ENCODE results near the gene MATN4. TPM values are rescaled to one million over a fixed set of nuclear protein-coding genes. Genes with fewer than 3 reads are reported as not detected.

Gene MATN4
- total RNA-seq, 2 experiments from 2014 or later, result 0.70 to 0.95 TPM

- no peaks in the 10 kb centered on the region for H3K36me3 Mint-ChIP-seq
- CTCF ChIA-PET, result interaction anchor here (0.6 to 4.6 kb wide), 29 partner anchors 10 to 487 kb away, joined by 3 to 52 read pairs (median 4); partner anchors contain the start of gene SYS1
- peak; percentile 78 for DNase-seq
- H3K27ac Mint-ChIP-seq, result no peak overlapping the region
- H3K9me3 Mint-ChIP-seq, result no peaks in the 10 kb centered on the region
- POLR2A ChIA-PET, result no interaction called here
- H3K4me1 Mint-ChIP-seq (ENCODE audit: low read depth), result peaks cover 8% of the 10 kb centered on the region
- H3K4me3 Mint-ChIP-seq, result no peak overlapping the region
- intact Hi-C loops (cut with micrococcal nuclease), result no loop called here
- peaks cover 32% of the 10 kb centered on the region for H3K27me3 Mint-ChIP-seq
Observed at GRCh38 chr20:45311589-45312211, 3.6 kb upstream of the MATN4 start.

- Mint-ChIP-seq H3K4me3 (no peak overlapping the region), H3K36me3 (peaks cover 1% of the 10 kb centered on the region), H3K4me1 (ENCODE audit: low read depth) (peaks cover 10% of the 10 kb centered on the region), H3K9me3 (no peaks in the 10 kb centered on the region), H3K27ac (no peak overlapping the region), H3K27me3 (peaks cover 39% of the 10 kb centered on the region)
- ChIA-PET CTCF (interaction anchor here (0.9 to 1.7 kb wide), 4 partner anchors 15 to 462 kb away, joined by 3 to 6 read pairs (median 4); partner anchors contain the start of gene SYS1), POLR2A (interaction anchor here (0.5 kb wide), 1 partner anchor 17 kb away, joined by 4 read pairs; no protein-coding TSS in a partner anchor)
- intact Hi-C loops (cut with micrococcal nuclease), result no loop called here
- DNase-seq, result no peak
Observed at GRCh38 chr20:45309075-45309474, 976 bp upstream of the MATN4 start.

- ChIA-PET POLR2A (no interaction called here), CTCF (interaction anchor here (1.0 to 1.1 kb wide), 2 partner anchors 17 to 129 kb away, joined by 4 to 5 read pairs; no protein-coding TSS in a partner anchor)
- intact Hi-C loops (cut with micrococcal nuclease), result no loop called here
- no peak for DNase-seq
- Mint-ChIP-seq H3K36me3 (peaks cover 1% of the 10 kb centered on the region), H3K4me3 (no peak overlapping the region), H3K9me3 (no peaks in the 10 kb centered on the region), H3K27me3 (peaks cover 45% of the 10 kb centered on the region), H3K27ac (no peak overlapping the region), H3K4me1 (ENCODE audit: low read depth) (peaks cover 25% of the 10 kb centered on the region)
Observed at GRCh38 chr20:45307076-45307640, 941 bp downstream of the MATN4 start.

GRCh38 chr20:45306431-45306982 lies 1.6 kb downstream of the MATN4 start, which contains the start of gene RBPJL:
Gene RBPJL (plus strand): TSS chr20:45306840. CDS start chr20:45306923, 83 bp downstream.
- no peaks in the 10 kb centered on the region for H3K9me3 Mint-ChIP-seq
- POLR2A ChIA-PET, result no interaction called here

GRCh38 chr20:45305262-45305661 lies 2.8 kb downstream of the MATN4 start:
- no peak for DNase-seq
- no peak overlapping the region for H3K4me3 Mint-ChIP-seq
- intact Hi-C loops (cut with micrococcal nuclease), result no loop called here
- peaks cover 33% of the 10 kb centered on the region for H3K27me3 Mint-ChIP-seq
- peaks cover 1% of the 10 kb centered on the region for H3K36me3 Mint-ChIP-seq
- no peak overlapping the region for H3K27ac Mint-ChIP-seq
- no peaks in the 10 kb centered on the region for H3K9me3 Mint-ChIP-seq
- ChIA-PET CTCF (interaction anchor here (2.0 to 5.7 kb wide), 2 partner anchors 13 to 145 kb away, joined by 5 to 113 read pairs; no protein-coding TSS in a partner anchor), POLR2A (no interaction called here)
- peaks cover 32% of the 10 kb centered on the region for H3K4me1 Mint-ChIP-seq (ENCODE audit: low read depth)

More at GRCh38 chr20:45306431-45306982, 1.6 kb downstream of the MATN4 start, which contains the start of gene RBPJL:
- no peak within 1 kb of the TSS for H3K27ac Mint-ChIP-seq
- peaks cover 42% of the 10 kb centered on the region for H3K27me3 Mint-ChIP-seq
- intact Hi-C loops (cut with micrococcal nuclease), result no loop called here
- H3K36me3 Mint-ChIP-seq, result peaks cover 1% of the 10 kb centered on the region
- H3K4me3 Mint-ChIP-seq, result no peak within 1 kb of the TSS
- H3K4me1 Mint-ChIP-seq (ENCODE audit: low read depth), result peaks cover 29% of the 10 kb centered on the region
- DNase-seq, result peak; percentile 45
- CTCF ChIA-PET, result interaction anchor here (1.0 kb wide), 1 partner anchor 130 kb away, joined by 4 read pairs; no protein-coding TSS in a partner anchor

- intact Hi-C loops (cut with micrococcal nuclease), result no loop called here
- peaks cover 32% of the 10 kb centered on the region for H3K4me1 Mint-ChIP-seq (ENCODE audit: low read depth)
- no peak overlapping the region for H3K4me3 Mint-ChIP-seq
- ChIA-PET CTCF (interaction anchor here (1.1 to 5.7 kb wide), 4 partner anchors 13 to 145 kb away, joined by 3 to 113 read pairs (median 5); no protein-coding TSS in a partner anchor), POLR2A (interaction anchor here (4.0 kb wide), 1 partner anchor 11 kb away, joined by 16 read pairs; no protein-coding TSS in a partner anchor)
- no peaks in the 10 kb centered on the region for H3K9me3 Mint-ChIP-seq
- peaks cover 32% of the 10 kb centered on the region for H3K27me3 Mint-ChIP-seq
- no peak overlapping the region for H3K27ac Mint-ChIP-seq
- H3K36me3 Mint-ChIP-seq, result peaks cover 1% of the 10 kb centered on the region
- DNase-seq, result no peak
Observed at GRCh38 chr20:45304464-45304999, 3.6 kb downstream of the MATN4 start.

GRCh38 chr20:45303586-45304463 lies 4.3 kb downstream of the MATN4 start:
- peaks cover 35% of the 10 kb centered on the region for H3K27me3 Mint-ChIP-seq
- H3K4me3 Mint-ChIP-seq, result no peak overlapping the region
- H3K27ac Mint-ChIP-seq, result peak overlapping the region; percentile 10
- H3K36me3 Mint-ChIP-seq, result peaks cover 1% of the 10 kb centered on the region
- DNase-seq, result peak; percentile 38
- intact Hi-C loops (cut with micrococcal nuclease), result no loop called here
- ChIA-PET POLR2A (interaction anchor here (0.6 to 4.0 kb wide), 2 partner anchors 11 to 15 kb away, joined by 3 to 16 read pairs; no protein-coding TSS in a partner anchor), CTCF (interaction anchor here (1.1 to 5.7 kb wide), 6 partner anchors 8 to 146 kb away, joined by 3 to 113 read pairs (median 8); partner anchors contain the start of gene SYS1)
- H3K4me1 Mint-ChIP-seq (ENCODE audit: low read depth), result peaks cover 32% of the 10 kb centered on the region
- H3K9me3 Mint-ChIP-seq, result no peaks in the 10 kb centered on the region

GRCh38 chr20:45301824-45302271 lies 6.3 kb downstream of the MATN4 start:
- H3K27me3 Mint-ChIP-seq, result peaks cover 34% of the 10 kb centered on the region
- POLR2A ChIA-PET, result interaction anchor here (1.2 to 4.0 kb wide), 3 partner anchors 9 to 61 kb away, joined by 3 to 16 read pairs (median 3); partner anchors contain the start of gene SYS1
- intact Hi-C loops (cut with micrococcal nuclease), result no loop called here

GRCh38 chr20:45300961-45301360 lies 7.1 kb downstream of the MATN4 start:
- Mint-ChIP-seq H3K9me3 (no peaks in the 10 kb centered on the region), H3K4me3 (no peak overlapping the region), H3K27me3 (peaks cover 35% of the 10 kb centered on the region), H3K4me1 (ENCODE audit: low read depth) (peaks cover 32% of the 10 kb centered on the region), H3K27ac (no peak overlapping the region), H3K36me3 (peaks cover 1% of the 10 kb centered on the region)
- POLR2A ChIA-PET, result interaction anchor here (4.0 kb wide), 1 partner anchor 8 kb away, joined by 16 read pairs; no protein-coding TSS in a partner anchor
- CTCF ChIA-PET, result interaction anchor here (0.6 to 5.7 kb wide), 9 partner anchors 9 to 189 kb away, joined by 3 to 113 read pairs (median 6); partner anchors contain the start of gene SYS1
- intact Hi-C loops (cut with micrococcal nuclease), result no loop called here
- peak; percentile 71 for DNase-seq

More at GRCh38 chr20:45301824-45302271, 6.3 kb downstream of the MATN4 start:
- peak overlapping the region; percentile 79 for H3K27ac Mint-ChIP-seq
- no peaks in the 10 kb centered on the region for H3K9me3 Mint-ChIP-seq
- no peak overlapping the region for H3K4me3 Mint-ChIP-seq
- peaks cover 1% of the 10 kb centered on the region for H3K36me3 Mint-ChIP-seq
- peaks cover 32% of the 10 kb centered on the region for H3K4me1 Mint-ChIP-seq (ENCODE audit: low read depth)
- peak; percentile 29 for DNase-seq
- CTCF ChIA-PET, result interaction anchor here (0.9 to 5.7 kb wide), 11 partner anchors 10 to 190 kb away, joined by 3 to 113 read pairs (median 5); partner anchors contain the start of genes PIGT and SYS1

- Mint-ChIP-seq H3K4me1 (ENCODE audit: low read depth) (peaks cover 32% of the 10 kb centered on the region), H3K36me3 (no peaks in the 10 kb centered on the region), H3K4me3 (no peak overlapping the region), H3K27ac (no peak overlapping the region), H3K27me3 (peaks cover 31% of the 10 kb centered on the region), H3K9me3 (no peaks in the 10 kb centered on the region)
- intact Hi-C loops (cut with micrococcal nuclease), result no loop called here
- ChIA-PET POLR2A (no interaction called here), CTCF (interaction anchor here (3.3 kb wide), 1 partner anchor 19 kb away, joined by 26 read pairs; no protein-coding TSS in a partner anchor)
- DNase-seq, result no peak
Observed at GRCh38 chr20:45299786-45300185, 8.3 kb downstream of the MATN4 start.

All from activated CD4-positive, alpha-beta memory T cell treated with anti-CD3 and anti-CD28 coated beads for 36 hours (primary cell).